OCI-LY3 (cell line): ENCODE results near the gene ARHGEF11.

Experiments
- H2AFZ ChIP-seq: fragments of 200-600, 300-600 bp; shearing (Covaris generic); 2 replicates; pipeline ENCODE4 v1.6.0; 2014; ENCODE audit warnings: antibody characterized with exemption, low read depth, low read length
- H3K27ac ChIP-seq: fragments of 200-600, 300-600 bp; sonication (generic); 2 replicates; pipeline ENCODE4 v1.5.1; 2014; ENCODE audit warnings: mild to moderate bottlenecking, low read length, moderate library complexity, mixed read lengths
- H3K27me3 ChIP-seq: fragments of 200-600, 300-600 bp; sonication (generic); 2 replicates; pipeline ENCODE4 v1.6.1; 2014; ENCODE audit warnings: low read depth, low read length, mixed read lengths
- H3K36me3 ChIP-seq: fragments of 200-600, 300-600 bp; sonication (generic); replicated peaks from 2 replicates; pipeline ENCODE3; 2014; ENCODE audit warnings: low read depth, low read length, mixed read lengths
- H3K4me1 ChIP-seq: fragments of 300-600, 200-600 bp; sonication (generic); 2 replicates; pipeline ENCODE4 v1.6.1; 2014; ENCODE audit warnings: low read length, mixed read lengths
- H3K4me2 ChIP-seq: fragments of 200-600, 300-600 bp; sonication (generic); 2 replicates; pipeline ENCODE4 v1.6.1; 2014; ENCODE audit warnings: low read length, mixed read lengths
- H3K4me3 ChIP-seq: fragments of 300-600, 200-600 bp; sonication (generic); 2 replicates; pipeline ENCODE4 v1.5.1; 2014; ENCODE audit warnings: antibody characterized with exemption, mild to moderate bottlenecking, low read length, moderate library complexity
- H3K79me2 ChIP-seq: fragments of 300-600, 200-600 bp; shearing (Covaris generic); 2 replicates; pipeline ENCODE4 v1.6.1; 2014; ENCODE audit warnings: mild to moderate bottlenecking, low read length, mixed read lengths
- H3K9ac ChIP-seq: fragments of 300-600, 200-600 bp; shearing (Covaris generic); 2 replicates; pipeline ENCODE4 v1.6.0; 2014; ENCODE audit warnings: mild to moderate bottlenecking, low read length, moderate library complexity
- H3K9me3 ChIP-seq: fragments of 200-600, 300-600 bp; shearing (Covaris generic); 2 replicates; pipeline ENCODE4 v1.6.1; 2014; ENCODE audit warnings: low read length, mixed read lengths; ENCODE audit not compliant: insufficient read depth
- H4K20me1 ChIP-seq: fragments of 200-600, 300-600 bp; sonication (generic); 2 replicates; pipeline ENCODE4 v1.6.1; 2016; ENCODE audit warnings: low read length, mixed read lengths; ENCODE audit not compliant: insufficient read depth
- EZH2phosphoT487 ChIP-seq: fragments of 200-600 bp; shearing (Covaris generic); IDR thresholded peaks from 2 replicates; pipeline ENCODE4 v1.6.1; 2018; ENCODE audit warnings: antibody characterized with exemption, mixed run types, low read depth
- TF ChIP-seq, protein P1 (sequence below): fragments of 200-600, 300-600 bp; sonication (generic); IDR thresholded peaks from 2 replicates; pipeline ENCODE4 v1.5.1; 2014; ENCODE audit warnings: antibody characterized with exemption, low read length, low read depth

The ARHGEF11 gene

DNA sequence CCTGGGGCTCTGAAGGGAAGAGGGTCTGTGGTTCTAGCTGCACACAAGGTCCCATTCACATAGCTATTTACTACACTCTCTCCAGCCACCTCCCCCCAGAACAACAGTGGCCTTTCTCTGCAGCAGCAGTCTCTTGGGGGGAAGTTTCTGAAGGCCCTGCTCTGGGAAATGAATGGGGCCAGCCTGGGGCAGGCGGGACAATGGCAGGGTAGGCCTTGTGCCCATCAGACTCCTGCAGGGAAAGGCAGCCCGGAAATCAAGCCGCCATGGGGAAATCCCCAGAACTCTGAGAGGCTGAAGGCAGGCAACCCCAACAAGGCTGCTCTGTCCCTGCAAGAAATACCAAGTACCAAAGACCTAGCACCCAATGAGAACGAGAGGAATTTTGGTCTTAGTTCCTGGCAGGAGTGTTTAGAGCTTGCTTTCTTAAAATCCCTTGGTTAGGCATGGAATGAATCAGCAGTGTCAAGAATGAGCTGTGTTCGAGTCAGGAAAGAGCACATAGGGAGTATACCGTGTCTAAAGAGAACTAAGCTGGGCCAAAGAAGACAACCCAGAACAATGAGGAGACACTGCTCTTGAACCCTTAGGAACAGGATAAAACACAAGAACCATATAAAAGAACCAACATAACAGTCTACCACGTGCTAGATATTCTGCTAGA lies 11.3 kb downstream of the ARHGEF11 start:
- Histone ChIP-seq H3K36me3 (no peaks in the 10 kb centered on the region), H4K20me1 (peaks cover 19% of the 10 kb centered on the region; the same call in 1 of the 2 replicates), H3K4me2 (peak overlapping the region; percentile 49), H3K9ac (no peak overlapping the region), H2AFZ (no peak overlapping the region), H3K27me3 (no peaks in the 10 kb centered on the region), H3K4me1 (peaks cover 12% of the 10 kb centered on the region), H3K79me2 (peaks cover 18% of the 10 kb centered on the region), H3K9me3 (no peaks in the 10 kb centered on the region), H3K27ac (no peak overlapping the region), H3K4me3 (no peak overlapping the region)
- no peak for TF ChIP-seq EZH2phosphoT487
- TF ChIP-seq, protein P1, sequence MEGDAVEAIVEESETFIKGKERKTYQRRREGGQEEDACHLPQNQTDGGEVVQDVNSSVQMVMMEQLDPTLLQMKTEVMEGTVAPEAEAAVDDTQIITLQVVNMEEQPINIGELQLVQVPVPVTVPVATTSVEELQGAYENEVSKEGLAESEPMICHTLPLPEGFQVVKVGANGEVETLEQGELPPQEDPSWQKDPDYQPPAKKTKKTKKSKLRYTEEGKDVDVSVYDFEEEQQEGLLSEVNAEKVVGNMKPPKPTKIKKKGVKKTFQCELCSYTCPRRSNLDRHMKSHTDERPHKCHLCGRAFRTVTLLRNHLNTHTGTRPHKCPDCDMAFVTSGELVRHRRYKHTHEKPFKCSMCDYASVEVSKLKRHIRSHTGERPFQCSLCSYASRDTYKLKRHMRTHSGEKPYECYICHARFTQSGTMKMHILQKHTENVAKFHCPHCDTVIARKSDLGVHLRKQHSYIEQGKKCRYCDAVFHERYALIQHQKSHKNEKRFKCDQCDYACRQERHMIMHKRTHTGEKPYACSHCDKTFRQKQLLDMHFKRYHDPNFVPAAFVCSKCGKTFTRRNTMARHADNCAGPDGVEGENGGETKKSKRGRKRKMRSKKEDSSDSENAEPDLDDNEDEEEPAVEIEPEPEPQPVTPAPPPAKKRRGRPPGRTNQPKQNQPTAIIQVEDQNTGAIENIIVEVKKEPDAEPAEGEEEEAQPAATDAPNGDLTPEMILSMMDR: no peak

DNA sequence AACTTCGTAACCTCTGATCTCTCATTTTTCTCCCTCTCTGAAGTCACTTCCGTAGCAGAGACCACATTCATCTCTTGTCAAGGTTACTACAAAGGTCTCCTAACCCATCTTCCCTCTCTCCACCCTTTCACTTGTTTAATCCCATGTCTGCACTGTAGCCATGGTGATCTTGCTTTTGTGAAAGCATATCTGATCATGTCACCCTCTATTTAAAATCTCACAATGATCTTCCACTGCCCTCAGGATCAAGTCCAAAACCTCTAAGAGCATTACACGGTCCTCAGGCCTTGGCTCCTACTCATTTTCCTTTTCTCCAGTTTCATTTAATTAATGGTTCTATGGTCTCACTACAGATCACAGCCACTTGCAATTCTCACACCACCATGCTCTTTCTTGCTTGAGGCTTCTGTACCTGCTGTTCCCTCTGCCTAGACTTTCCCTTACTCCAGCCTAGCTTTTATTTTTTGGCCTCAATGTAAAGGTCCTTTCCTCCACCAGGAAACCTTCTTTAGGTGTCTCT lies 12.1 kb downstream of the ARHGEF11 start:
- peaks cover 19% of the 10 kb centered on the region; the same call in 1 of the 2 replicates for H4K20me1 ChIP-seq
- H3K27me3 ChIP-seq: no peaks in the 10 kb centered on the region
- peaks cover 14% of the 10 kb centered on the region; the same call in 1 of the 2 replicates for H3K79me2 ChIP-seq

DNA sequence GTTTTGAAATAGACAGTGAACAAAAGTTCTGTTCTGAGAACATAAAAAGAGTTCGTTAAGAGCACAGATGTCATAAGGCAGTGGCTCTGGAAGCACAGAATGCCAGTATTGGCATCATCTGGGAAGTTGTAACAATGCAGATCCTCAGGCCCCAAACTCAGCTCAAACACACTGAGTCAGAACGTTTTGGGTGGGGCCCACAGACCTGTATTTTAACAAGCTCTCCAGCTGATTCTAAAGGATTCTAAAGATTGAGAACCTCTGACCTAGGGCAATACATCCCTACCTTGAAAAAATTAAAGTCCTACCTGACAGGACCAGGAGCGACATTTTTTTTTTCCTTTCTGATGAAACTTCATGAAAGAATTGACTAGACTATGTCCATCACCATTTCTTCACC lies 13.2 kb downstream of the ARHGEF11 start:
- Histone ChIP-seq H3K27ac (no peak overlapping the region), H3K36me3 (no peaks in the 10 kb centered on the region), H3K79me2 (peaks cover 12% of the 10 kb centered on the region; the same call in 1 of the 2 replicates), H3K4me2 (no peak overlapping the region), H3K27me3 (no peaks in the 10 kb centered on the region), H3K4me3 (no peak overlapping the region), H3K9ac (no peak overlapping the region), H2AFZ (no peak overlapping the region), H3K4me1 (peaks cover 12% of the 10 kb centered on the region), H3K9me3 (no peaks in the 10 kb centered on the region), H4K20me1 (peaks cover 19% of the 10 kb centered on the region; the same call in 1 of the 2 replicates)
- TF ChIP-seq, protein P1: no peak

More for the DNA sequence above, 12.1 kb downstream of the ARHGEF11 start:
- H3K36me3 ChIP-seq: no peaks in the 10 kb centered on the region
- TF ChIP-seq, protein P1: no peak
- TF ChIP-seq EZH2phosphoT487: no peak
- H2AFZ ChIP-seq: no peak overlapping the region
- no peak overlapping the region for H3K4me2 ChIP-seq
- no peaks in the 10 kb centered on the region for H3K9me3 ChIP-seq
- H3K9ac ChIP-seq: no peak overlapping the region
- H3K27ac ChIP-seq: no peak overlapping the region
- no peak overlapping the region for H3K4me3 ChIP-seq
- H3K4me1 ChIP-seq: peaks cover 12% of the 10 kb centered on the region

DNA sequence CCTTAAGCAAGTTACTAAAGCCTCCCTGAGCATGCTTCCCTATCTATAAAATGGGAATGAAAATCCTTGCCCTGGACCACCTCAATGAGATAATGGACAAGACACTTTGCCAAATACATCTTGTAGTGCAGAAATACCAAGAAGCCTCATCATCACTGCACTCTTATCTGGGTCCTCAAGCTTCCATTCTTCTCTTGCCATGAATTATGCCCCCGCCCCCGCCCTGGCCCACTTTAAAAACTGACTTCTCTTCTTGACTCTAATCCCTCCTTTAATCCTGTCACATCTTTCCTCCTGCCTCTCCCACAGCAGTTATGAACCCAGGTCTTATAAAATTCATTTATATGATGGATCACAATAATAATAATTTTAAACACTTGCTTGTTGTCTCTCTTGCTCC lies 14.8 kb downstream of the ARHGEF11 start:
- Histone ChIP-seq H3K9ac (no peak overlapping the region), H3K27ac (no peak overlapping the region), H3K4me3 (no peak overlapping the region), H3K4me1 (peaks cover 12% of the 10 kb centered on the region), H4K20me1 (peaks cover 28% of the 10 kb centered on the region; the same call in 1 of the 2 replicates), H3K4me2 (no peak overlapping the region), H3K27me3 (no peaks in the 10 kb centered on the region), H3K36me3 (no peaks in the 10 kb centered on the region), H3K79me2 (peaks cover 12% of the 10 kb centered on the region; the same call in 1 of the 2 replicates), H2AFZ (no peak overlapping the region), H3K9me3 (no peaks in the 10 kb centered on the region)
- TF ChIP-seq, protein P1: no peak
- TF ChIP-seq EZH2phosphoT487: no peak
